Large intestine (tissue), 12 donors: Measurements from ENCODE around the gene PCDHB5. TPM values are rescaled to one million over a fixed set of nuclear protein-coding genes. Genes with fewer than 3 reads are reported as not detected.
A peak's percentile ranks its signal among the peaks of the same experiment; 100 is the strongest.
"Not testable (repeated sequence)": the region's sequence is repeated elsewhere in the genome, so short reads cannot be mapped to it uniquely, and the experiment has no call there.

Experiments
- DNase-seq, 2 donors: peaks; one replicate each; pipeline versions ENCODE4 v3.0.0 to v3.0.0-alpha.2; 2013
- H3K27ac ChIP-seq: one replicate; pipeline ENCODE4 v1.5.1; 2013; ENCODE audit warnings: low read length
- H3K27me3 ChIP-seq: 2 replicates; pipeline ENCODE4 v1.6.1; 2013; ENCODE audit warnings: low read length; ENCODE audit not compliant: control insufficient read depth, insufficient read depth
- H3K36me3 ChIP-seq: 2 replicates; pipeline ENCODE4 v1.6.1; 2013; ENCODE audit warnings: low read length; ENCODE audit not compliant: control insufficient read depth, insufficient read depth
- H3K4me1 ChIP-seq: one replicate; pipeline ENCODE4 v1.6.1; 2013; ENCODE audit warnings: low read length; ENCODE audit not compliant: control insufficient read depth, insufficient read depth
- H3K4me3 ChIP-seq: one replicate; pipeline ENCODE4 v1.5.1; 2013; ENCODE audit warnings: low read length
- H3K9me3 ChIP-seq: one replicate; pipeline ENCODE4 v1.6.1; 2013; ENCODE audit warnings: mild to moderate bottlenecking, low read depth, low read length, moderate library complexity; ENCODE audit not compliant: control insufficient read depth
- WGBS: methylation state at CpG from one replicate; pipeline ENCODE4 v1.1.5; 2013; ENCODE audit warnings: low lambda C conversion rate; ENCODE audit not compliant: insufficient coverage; 5-methylcytosine and 5-hydroxymethylcytosine counted together
- long read RNA-seq, 11 donors: transcript quantifications; one replicate each; lab custom pipeline, GENCODE V29; 2026
- polyA plus RNA-seq: library from polyadenylated mRNA; unstranded; fragments of 120-200 nt; gene quantifications from one replicate; pipeline ENCODE4 v1.2.1, GENCODE V29; 2013

Gene PCDHB5
- 2.1 TPM for polyA plus RNA-seq
- long read RNA-seq, donor 1: 0 reads
- long read RNA-seq, donor 2, partial matches to known transcripts: 0 of 3 reads
- long read RNA-seq, donor 2, other reads (novel, unspliced or antisense): 0 of 3 reads
- long read RNA-seq, donor 3, partial matches to known transcripts: 0 of 4 reads
- long read RNA-seq, donor 3, other reads (novel, unspliced or antisense): 0 of 4 reads
- long read RNA-seq, donor 4: 0 reads
- long read RNA-seq, donor 5, partial matches to known transcripts: 0 of 2 reads
- long read RNA-seq, donor 5, other reads (novel, unspliced or antisense): 0 of 2 reads
- long read RNA-seq, donor 6, partial matches to known transcripts: 0 of 3 reads
- long read RNA-seq, donor 6, other reads (novel, unspliced or antisense): 0 of 3 reads
- long read RNA-seq, donor 7, partial matches to known transcripts: 0 of 3 reads
- long read RNA-seq, donor 7, other reads (novel, unspliced or antisense): 0 of 3 reads
- long read RNA-seq, donor 8, partial matches to known transcripts: 0 of 2 reads
- long read RNA-seq, donor 8, other reads (novel, unspliced or antisense): 0 of 2 reads
- long read RNA-seq, donor 9, partial matches to known transcripts: 0 of 1 reads
- long read RNA-seq, donor 9, other reads (novel, unspliced or antisense): 0 of 1 reads
- long read RNA-seq, donor 10, transcript PCDHB5-201 (1 exons, 3,408 nt): major isoform, 5 of 5 reads
- long read RNA-seq, donor 10, partial matches to known transcripts: 0 of 5 reads
- long read RNA-seq, donor 10, other reads (novel, unspliced or antisense): 0 of 5 reads
- long read RNA-seq, donor 11, partial matches to known transcripts: 0 of 2 reads
- long read RNA-seq, donor 11, other reads (novel, unspliced or antisense): 0 of 2 reads

DNA sequence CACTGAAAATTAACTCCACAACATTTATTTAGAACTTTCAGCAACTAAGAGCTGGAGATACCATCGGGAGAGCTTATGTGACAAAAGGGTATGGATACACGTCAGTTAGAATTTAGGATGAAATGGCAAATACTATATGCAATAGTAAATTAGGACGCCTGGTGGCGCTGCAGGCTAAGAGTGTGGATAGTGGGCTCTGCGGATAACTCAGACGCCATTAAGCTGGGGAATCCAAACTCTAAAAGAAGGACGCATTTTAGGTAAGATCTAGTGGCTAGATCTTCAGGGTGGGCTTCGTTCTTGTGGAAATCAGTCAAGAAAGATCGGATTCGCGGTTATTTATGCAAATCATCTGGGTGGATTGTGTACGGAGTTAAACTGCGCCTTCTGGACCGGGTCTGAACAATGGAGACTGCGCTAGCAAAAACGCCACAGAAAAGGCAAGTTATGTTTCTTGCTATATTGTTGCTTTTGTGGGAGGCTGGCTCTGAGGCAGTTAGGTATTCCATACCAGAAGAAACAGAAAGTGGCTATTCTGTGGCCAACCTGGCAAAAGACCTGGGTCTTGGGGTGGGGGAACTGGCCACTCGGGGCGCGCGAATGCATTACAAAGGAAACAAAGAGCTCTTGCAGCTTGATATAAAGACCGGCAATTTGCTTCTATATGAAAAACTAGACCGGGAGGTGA is at the start of gene PCDHB5:
Gene PCDHB5, plus strand, starts transcription at position 177 of the 688 bp plus-strand sequence. Its CDS starts 229 bp downstream, at position 406.
- Histone ChIP-seq H3K27ac (no peak within 1 kb of the TSS), H3K9me3 (peaks cover 18% of the 10 kb centered on the region), H3K27me3 (peaks cover 10% of the 10 kb centered on the region), H3K36me3 (no peaks in the 10 kb centered on the region), H3K4me3 (peak within 1 kb of the TSS; percentile 13), H3K4me1 (no peaks in the 10 kb centered on the region)
- 17% methylated on average over 2 of the region's 22 CpGs for WGBS
- no peak for DNase-seq

DNA sequence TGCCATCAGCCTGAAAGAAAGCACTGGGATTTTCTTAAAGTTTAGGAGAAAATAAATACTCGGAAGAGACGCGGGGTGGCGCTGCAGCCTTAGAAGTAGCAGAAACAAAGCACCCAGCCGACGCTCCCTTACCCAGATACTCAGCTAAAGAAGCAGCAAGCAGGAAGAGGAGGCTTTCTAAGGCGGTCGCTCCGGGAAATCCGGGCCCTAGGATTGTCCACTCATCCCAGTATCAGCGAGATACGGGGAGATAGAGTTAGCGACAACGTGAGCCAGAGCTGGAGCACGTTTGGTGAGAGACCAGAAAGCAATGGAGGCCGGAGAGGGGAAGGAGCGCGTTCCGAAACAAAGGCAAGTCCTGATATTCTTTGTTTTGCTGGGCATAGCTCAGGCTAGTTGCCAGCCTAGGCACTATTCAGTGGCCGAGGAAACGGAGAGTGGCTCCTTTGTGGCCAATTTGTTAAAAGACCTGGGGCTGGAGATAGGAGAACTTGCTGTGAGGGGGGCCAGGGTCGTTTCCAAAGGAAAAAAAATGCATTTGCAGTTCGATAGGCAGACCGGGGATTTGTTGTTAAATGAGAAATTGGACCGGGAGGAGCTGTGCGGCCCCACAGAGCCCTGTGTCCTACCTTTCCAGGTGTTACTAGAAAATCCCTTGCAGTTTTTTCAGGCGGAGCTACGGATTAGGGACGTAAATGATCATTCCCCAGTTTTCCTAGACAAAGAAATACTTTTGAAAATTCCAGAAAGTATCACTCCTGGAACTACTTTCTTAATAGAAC is 40.3 kb upstream of the PCDHB5 start, which contains the start of gene PCDHB2:
Gene PCDHB2, plus strand, starts transcription at position 135 of the 782 bp plus-strand sequence. Its CDS starts 176 bp downstream, at position 311.
- Histone ChIP-seq H3K36me3 (no peaks in the 10 kb centered on the region), H3K27me3 (peaks cover 10% of the 10 kb centered on the region), H3K4me3 (peak within 1 kb of the TSS; percentile 26), H3K4me1 (no peaks in the 10 kb centered on the region), H3K27ac (no peak within 1 kb of the TSS), H3K9me3 (peaks cover 15% of the 10 kb centered on the region)
- WGBS: no CpG with 5 or more reads among the region's 29 CpGs
- DNase-seq: no peak

DNA sequence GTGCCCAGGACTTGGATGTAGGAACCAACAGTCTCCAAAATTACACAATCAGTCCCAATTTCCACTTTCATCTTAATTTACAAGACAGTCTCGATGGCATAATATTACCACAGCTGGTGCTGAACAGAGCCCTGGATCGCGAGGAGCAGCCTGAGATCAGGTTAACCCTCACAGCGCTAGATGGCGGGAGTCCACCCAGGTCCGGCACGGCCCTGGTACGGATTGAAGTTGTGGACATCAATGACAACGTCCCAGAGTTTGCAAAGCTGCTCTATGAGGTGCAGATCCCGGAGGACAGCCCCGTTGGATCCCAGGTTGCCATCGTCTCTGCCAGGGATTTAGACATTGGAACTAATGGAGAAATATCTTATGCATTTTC is 39.8 kb upstream of the PCDHB5 start:
- WGBS: no CpG with 5 or more reads among the region's 12 CpGs
- H3K4me1 ChIP-seq: no peaks in the 10 kb centered on the region
- H3K4me3 ChIP-seq: peak overlapping the region; percentile 1
- DNase-seq: no peak
- H3K36me3 ChIP-seq: no peaks in the 10 kb centered on the region
- peaks cover 10% of the 10 kb centered on the region for H3K27me3 ChIP-seq
- no peak overlapping the region for H3K27ac ChIP-seq
- peaks cover 11% of the 10 kb centered on the region for H3K9me3 ChIP-seq

DNA sequence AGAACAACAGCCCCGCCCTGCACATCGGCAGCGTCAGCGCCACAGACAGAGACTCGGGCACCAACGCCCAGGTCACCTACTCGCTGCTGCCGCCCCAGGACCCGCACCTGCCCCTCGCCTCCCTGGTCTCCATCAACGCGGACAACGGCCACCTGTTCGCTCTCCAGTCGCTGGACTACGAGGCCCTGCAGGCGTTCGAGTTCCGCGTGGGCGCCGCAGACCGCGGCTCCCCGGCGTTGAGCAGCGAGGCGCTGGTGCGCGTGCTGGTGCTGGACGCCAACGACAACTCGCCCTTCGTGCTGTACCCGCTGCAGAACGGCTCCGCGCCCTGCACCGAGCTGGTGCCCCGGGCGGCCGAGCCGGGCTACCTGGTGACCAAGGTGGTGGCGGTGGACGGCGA is 38.8 kb upstream of the PCDHB5 start:
- not testable (repeated sequence) for H3K4me1 ChIP-seq, H3K9me3 ChIP-seq, H3K27ac ChIP-seq, H3K36me3 ChIP-seq, DNase-seq, H3K4me3 ChIP-seq
- peaks cover 14% of the 10 kb centered on the region for H3K27me3 ChIP-seq
- WGBS: no CpG with 5 or more reads among the region's 46 CpGs

DNA sequence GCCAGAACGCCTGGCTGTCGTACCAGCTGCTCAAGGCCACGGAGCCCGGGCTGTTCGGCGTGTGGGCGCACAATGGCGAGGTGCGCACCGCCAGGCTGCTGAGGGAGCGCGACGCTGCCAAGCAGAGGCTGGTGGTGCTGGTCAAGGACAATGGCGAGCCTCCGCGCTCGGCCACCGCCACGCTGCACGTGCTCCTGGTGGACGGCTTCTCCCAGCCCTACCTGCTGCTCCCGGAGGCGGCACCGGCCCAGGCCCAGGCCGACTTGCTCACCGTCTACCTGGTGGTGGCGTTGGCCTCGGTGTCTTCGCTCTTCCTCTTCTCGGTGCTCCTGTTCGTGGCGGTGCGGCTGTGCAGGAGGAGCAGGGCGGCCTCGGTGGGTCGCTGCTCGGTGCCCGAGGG is 38.4 kb upstream of the PCDHB5 start:
- H3K36me3 ChIP-seq, H3K4me3 ChIP-seq, H3K27ac ChIP-seq, H3K4me1 ChIP-seq, DNase-seq, H3K9me3 ChIP-seq: not testable (repeated sequence)
- WGBS: no CpG with 5 or more reads among the region's 38 CpGs
- peaks cover 17% of the 10 kb centered on the region for H3K27me3 ChIP-seq

DNA sequence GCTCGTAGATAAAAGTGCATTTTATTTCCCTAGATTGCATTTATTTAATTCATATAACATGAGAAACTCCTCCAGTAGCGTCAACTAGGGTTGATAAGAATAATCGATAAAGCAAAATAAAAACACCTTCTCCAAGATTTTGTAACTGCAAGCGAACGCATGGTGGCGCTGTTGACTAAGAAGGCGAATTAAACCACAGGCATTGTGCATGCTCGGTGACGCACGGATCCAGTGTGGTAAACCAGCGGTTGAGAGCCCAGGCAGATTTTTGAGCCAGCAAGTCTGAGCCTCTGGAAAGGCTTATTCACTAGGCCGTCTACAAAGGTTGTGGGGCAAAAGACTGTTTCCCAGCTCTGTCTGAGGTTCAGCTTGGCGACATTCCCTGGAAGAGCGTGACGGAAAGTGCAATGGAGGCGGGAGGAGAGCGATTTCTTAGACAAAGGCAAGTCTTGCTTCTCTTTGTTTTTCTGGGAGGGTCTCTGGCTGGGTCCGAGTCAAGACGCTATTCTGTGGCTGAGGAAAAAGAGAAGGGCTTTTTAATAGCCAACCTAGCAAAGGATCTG is 34.7 kb upstream of the PCDHB5 start, which contains the start of gene PCDHB3:
Gene PCDHB3, plus strand, starts transcription at position 231 of the 563 bp plus-strand sequence. Its CDS starts 177 bp downstream, at position 408.
- no peak within 1 kb of the TSS for H3K27ac ChIP-seq

DNA sequence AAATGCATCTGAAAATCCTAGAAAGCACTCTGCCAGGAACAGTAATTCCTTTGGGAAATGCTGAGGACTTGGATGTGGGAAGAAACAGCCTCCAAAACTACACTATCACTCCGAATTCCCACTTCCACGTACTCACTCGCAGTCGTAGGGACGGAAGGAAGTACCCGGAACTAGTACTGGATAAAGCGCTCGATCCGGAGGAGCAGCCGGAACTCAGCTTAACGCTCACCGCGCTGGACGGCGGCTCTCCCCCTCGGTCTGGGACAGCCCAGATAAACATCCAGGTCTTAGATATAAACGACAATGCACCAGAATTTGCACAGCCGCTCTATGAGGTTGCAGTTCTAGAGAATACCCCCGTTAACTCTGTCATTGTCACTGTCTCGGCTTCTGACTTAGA is 33.9 kb upstream of the PCDHB5 start:
- no peak for DNase-seq
- Histone ChIP-seq H3K4me1 (no peaks in the 10 kb centered on the region), H3K36me3 (no peaks in the 10 kb centered on the region), H3K27me3 (peaks cover 8% of the 10 kb centered on the region), H3K4me3 (no peak overlapping the region), H3K9me3 (peaks cover 20% of the 10 kb centered on the region), H3K27ac (no peak overlapping the region)
- no CpG with 5 or more reads among the region's 20 CpGs for WGBS

More for the DNA sequence above, 34.7 kb upstream of the PCDHB5 start, which contains the start of gene PCDHB3:
- Histone ChIP-seq H3K9me3 (peaks cover 22% of the 10 kb centered on the region), H3K4me3 (peak within 1 kb of the TSS; percentile 16), H3K27me3 (peaks cover 10% of the 10 kb centered on the region), H3K36me3 (no peaks in the 10 kb centered on the region), H3K4me1 (no peaks in the 10 kb centered on the region)
- 0% methylated on average over 3 of the region's 19 CpGs for WGBS
- DNase-seq: no peak

DNA sequence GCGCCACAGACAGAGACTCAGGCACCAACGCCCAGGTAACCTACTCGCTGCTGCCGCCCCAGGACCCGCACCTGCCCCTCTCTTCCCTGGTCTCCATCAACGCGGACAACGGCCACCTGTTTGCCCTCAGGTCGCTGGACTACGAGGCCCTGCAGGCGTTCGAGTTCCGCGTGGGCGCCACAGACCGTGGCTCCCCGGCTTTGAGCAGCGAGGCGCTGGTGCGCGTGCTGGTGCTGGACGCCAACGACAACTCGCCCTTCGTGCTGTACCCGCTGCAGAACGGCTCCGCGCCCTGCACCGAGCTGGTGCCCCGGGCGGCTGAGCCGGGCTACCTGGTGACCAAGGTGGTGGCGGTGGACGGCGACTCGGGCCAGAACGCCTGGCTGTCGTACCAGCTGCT is 32.9 kb upstream of the PCDHB5 start:
- peaks cover 13% of the 10 kb centered on the region for H3K9me3 ChIP-seq
- H3K4me1 ChIP-seq, H3K27me3 ChIP-seq, H3K36me3 ChIP-seq, H3K4me3 ChIP-seq, DNase-seq, H3K27ac ChIP-seq: not testable (repeated sequence)
- WGBS: no CpG with 5 or more reads among the region's 39 CpGs

DNA sequence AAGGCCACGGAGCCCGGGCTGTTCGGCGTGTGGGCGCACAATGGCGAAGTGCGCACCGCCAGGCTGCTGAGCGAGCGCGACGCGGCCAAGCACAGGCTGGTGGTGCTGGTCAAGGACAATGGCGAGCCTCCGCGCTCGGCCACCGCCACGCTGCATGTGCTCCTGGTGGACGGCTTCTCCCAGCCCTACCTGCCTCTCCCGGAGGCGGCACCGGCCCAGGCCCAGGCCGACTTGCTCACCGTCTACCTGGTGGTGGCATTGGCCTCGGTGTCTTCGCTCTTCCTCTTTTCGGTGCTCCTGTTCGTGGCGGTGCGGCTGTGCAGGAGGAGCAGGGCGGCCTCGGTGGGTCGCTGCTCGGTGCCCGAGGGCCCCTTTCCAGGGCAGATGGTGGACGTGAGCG is 32.5 kb upstream of the PCDHB5 start:
- H3K27me3 ChIP-seq: not testable (repeated sequence)
- WGBS: no CpG with 5 or more reads among the region's 38 CpGs

More for the DNA sequence above, 32.5 kb upstream of the PCDHB5 start:
- not testable (repeated sequence) for H3K4me1 ChIP-seq, H3K4me3 ChIP-seq, DNase-seq, H3K27ac ChIP-seq, H3K36me3 ChIP-seq
- H3K9me3 ChIP-seq: peaks cover 14% of the 10 kb centered on the region
